SHP77 (cell line): ENCODE measurements around the gene ZNF620.
A peak's percentile ranks its signal among the peaks of the same experiment; 100 is the strongest.
"Not testable (repeated sequence)": the region's sequence is repeated elsewhere in the genome, so short reads cannot be mapped to it uniquely, and the experiment has no call there.

ENCODE experiments used
- DNase-seq, 2 experiments: peaks; one replicate each; lab custom pipeline; 2025; lab: John Stamatoyannopoulos, UW

ZNF620 gene

DNA sequence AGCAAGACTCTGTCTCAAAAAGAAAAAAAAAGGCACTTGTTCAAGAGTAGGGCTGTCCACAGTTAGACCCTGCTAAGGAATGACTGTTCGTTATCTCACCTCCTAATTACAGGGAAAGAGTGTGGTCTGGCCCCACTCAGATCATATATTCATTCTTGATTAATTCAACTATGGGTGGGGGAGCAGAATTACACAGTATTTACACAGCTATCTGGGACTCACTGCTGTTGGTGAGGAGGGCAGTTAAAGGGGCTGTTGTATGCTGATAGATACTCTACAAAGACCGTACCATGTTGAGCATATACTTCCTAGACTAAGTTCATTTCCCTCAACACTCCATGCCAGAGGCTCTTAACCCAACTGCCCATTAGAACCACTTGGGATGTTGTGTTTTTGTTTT, 3.8 kb upstream of the ZNF620 start:
- no peak for DNase-seq

DNA sequence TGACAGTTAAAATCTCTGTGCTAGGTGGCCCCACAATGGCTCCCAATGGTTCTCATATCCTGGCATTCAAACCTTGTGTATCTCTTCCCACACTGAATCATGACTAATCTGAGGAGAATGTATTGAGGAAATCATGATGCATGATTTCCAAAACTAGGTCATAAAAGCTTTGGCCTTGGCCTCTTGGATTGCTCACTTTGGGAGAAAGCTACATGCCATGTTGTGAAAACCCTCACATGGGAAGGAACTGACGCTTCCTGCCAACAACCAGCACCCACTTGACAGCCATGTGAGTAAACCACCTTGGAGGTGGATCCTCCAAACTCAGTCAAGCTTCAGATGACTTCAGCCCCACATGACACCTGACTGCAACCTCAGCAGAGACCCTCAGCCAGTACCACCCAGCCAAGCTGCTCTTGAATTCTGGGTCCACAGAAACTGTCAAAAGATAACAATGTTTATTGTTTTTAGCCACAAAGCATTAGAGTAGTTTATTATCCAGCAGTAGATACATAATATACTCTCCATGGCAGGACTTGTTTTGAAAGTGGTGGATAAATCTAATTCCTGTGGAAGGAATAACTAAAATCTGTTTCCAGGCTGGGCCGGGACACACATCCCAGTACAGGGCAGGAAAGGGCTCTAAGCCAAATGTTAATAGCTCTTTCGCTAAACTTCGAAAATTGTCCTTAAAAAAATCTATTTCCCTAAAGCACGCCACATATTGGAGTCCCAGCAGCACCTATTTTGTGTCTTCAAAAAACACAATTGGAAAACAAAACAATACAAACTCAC, 1.0 kb upstream of the ZNF620 start:
- no peak for DNase-seq

DNA sequence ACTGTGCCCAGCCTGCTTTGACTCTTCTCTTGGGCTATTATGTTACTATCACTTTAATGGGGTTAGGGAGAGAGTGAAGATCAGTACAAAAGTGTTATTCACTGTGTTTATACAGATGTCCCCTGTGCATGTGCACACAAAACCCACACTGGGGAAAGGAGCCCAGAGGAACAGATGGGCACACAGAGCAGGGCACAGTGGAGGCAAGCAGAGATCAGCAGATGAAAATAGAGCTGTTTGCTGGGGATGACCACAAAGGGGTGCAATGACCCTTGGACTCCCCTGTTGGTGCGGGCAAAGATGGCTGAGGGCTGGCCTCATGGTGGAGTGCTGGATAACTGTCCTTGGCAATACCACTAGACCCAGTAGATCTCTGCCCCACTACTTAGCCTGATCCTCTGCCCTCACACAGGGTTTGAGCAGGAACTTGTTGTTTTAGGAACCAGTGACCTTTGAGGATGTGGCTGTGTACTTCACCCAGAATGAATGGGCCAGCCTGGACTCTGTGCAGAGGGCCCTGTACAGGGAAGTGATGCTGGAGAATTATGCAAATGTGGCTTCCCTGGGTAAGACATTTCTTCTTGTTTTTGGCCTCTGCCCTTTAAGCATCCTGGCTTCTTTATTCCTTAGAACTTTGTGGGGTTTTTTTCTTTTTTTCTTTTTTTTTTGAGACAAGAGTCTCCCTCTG, 5.3 kb downstream of the ZNF620 start:
- no peak for DNase-seq

DNA sequence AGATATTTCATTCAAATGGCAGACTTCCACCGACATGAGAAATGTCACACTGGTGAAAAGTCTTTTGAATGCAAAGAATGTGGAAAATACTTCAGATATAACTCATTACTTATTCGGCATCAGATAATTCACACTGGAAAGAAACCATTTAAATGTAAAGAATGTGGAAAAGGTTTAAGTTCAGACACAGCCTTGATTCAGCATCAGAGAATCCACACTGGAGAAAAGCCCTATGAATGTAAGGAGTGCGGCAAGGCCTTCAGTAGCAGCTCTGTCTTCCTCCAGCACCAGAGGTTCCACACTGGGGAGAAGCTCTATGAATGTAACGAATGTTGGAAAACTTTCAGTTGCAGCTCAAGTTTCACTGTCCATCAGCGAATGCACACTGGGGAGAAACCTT, 10.4 kb downstream of the ZNF620 start:
- no peak for DNase-seq

DNA sequence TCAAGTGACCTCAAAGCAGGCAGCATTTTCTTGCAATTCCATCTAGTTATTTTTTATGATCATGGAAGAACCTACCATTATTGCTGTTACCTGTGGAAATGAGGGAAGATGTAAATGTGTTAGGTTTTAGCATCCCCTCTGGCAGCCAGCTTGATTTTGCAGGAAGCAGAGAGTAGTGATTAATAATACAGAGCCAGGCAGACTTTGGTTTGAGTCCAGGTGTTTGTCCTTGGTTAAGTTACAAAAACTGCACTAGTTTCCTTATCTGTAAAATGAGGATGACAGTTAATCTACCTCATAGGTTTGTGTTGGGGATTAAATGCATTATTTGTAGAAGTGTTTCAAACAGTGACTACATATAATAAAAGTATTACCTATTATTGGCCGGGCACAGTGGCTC, 12.2 kb downstream of the ZNF620 start:
- no peak for DNase-seq

DNA sequence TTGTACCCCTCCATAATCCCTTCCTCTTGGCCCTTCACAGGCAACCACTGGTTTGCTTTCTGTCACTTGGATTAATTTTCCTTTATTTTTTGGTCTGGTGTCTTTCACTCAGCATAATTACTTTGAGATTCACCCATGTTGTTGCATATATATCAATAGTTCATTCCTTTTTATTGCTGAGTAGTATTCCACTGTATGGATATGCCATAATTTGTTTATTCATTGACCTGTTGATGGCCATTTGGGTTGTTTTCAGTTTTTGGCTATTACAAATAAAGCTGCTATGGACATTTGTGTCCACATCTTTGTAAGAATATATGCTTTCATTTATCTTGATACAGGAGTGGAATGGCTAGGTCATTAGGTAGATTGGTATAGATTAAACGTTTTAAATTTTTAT, 13.0 kb downstream of the ZNF620 start:
- DNase-seq, result no peak

DNA sequence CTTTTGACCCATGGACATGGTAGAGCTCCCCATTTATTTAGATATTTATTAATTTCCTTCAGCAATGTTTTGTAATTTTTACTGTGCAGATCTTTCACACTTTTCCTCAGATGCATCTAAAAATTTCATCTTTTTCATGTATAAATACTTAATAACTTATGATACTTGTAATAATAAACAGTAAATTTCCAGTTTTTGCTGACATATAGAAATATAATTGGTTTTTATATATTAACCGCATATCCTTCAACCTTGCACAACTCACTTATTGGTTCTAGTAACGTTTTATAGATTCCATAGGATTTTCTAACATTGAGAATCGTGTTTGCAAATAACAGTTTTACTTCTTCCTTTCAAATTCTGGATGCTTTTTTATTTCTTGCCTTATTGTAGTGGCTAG, 15.4 kb downstream of the ZNF620 start:
- DNase-seq, result no peak

DNA sequence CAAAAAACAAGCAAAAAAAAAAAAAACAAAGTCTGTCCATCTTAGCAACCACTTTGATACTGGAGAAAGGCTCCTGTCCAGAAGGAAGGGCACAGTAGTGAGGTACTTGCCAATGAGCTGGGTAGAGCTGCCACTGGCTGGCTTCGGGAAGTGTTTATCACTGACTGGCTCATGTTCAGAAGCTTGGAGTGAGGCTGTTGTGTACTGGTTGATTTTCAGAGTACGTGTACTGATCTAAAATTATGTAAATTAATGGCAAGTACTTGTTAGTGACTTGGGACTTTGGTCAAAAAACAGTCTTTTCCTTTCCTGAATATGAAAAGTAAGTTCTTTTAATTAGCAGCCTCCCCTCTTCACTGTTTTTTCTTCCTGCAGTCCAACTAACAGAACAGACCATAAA, 17.9 kb downstream of the ZNF620 start:
- no peak for DNase-seq

DNA sequence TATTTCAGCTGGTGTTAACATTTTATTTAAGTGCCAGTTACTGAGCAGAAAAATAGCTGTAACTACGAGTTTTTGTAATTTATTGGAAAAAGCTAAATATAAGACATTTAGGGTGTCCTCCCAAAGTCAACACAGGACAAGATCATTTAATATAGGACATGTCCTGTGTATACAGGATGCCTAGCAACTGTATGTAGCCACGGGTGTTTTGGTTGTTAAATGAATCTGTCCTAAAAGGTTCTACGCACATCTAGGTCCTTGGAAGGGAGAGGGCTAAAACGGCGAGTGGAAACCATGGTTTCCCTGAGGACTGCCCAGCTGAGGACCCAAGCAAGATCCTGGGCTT, 18.4 kb downstream of the ZNF620 start:
- DNase-seq, result no peak

DNA sequence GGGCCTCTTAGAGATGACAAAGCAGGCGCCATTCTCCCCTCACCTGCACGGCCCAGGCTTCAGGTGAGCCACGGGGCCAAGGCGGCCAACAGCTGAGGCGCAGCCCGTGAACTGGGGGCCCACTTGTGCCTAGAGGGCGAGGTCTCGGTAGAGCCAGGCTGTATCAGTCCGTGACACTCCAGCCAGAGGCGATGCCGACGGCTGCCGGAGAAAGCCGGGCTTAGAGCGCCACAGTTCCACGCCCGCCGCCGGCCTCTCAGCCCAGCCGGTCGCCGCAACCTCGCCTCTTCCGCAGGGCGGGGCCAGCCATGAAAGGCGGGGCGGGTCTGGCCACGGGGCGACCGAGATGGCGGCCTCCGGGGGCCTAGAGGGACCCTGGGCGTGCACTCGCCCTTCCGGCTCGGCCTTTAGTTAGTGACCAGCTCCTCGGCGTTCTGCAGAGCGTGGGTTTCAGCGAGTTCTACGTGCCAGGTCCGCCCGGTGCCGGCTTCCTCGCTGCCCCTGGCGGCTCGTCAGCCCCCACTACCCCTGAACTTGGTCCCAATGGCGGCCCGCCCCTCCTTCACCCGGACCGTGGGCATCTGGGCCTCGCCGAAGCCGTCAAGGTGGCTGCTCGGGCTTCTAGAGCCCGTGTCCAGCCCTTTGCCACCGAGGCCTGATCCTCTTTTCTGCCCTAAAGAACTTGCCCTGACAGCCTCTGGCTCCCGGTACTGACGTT, 18.9 kb downstream of the ZNF620 start, which contains the start of gene ZNF621:
TSS of gene ZNF621 (plus strand) at position 393 of the 718 bp plus-strand sequence. CDS start 881 bp downstream, outside the sequence.
- DNase-seq, result peak; percentile 59 to 80

DNA sequence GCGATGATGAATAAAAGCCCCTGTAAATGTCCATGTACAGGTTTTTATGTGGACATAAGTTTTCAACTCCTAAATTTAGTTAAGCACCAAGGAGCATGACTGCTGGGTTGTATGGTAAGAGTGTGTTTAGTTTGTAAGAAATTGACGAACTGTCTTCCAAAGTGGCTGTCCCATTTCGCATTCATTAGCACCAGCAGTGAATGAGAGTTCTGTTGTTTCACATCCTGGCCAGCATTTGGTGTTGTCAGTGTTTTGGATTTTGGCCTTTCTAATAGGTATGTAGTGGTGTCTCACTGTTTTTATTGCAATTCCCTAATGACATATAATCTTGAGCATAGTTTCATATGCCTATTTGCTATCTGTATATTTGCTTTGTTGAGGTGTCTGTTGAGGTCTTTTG, 22.6 kb downstream of the ZNF620 start:
- no peak for DNase-seq

DNA sequence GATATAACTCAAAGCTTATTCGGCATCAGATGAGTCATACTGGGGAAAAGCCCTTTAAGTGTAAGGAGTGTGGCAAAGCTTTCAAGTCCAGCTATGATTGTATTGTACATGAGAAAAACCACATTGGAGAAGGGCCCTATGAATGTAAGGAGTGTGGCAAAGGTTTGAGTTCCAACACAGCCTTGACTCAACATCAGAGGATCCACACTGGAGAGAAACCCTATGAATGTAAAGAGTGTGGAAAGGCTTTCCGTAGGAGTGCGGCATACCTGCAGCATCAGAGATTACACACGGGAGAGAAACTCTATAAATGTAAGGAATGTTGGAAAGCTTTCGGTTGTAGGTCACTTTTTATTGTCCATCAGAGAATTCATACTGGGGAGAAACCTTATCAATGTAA, 26.4 kb downstream of the ZNF620 start:
- no peak for DNase-seq

DNA sequence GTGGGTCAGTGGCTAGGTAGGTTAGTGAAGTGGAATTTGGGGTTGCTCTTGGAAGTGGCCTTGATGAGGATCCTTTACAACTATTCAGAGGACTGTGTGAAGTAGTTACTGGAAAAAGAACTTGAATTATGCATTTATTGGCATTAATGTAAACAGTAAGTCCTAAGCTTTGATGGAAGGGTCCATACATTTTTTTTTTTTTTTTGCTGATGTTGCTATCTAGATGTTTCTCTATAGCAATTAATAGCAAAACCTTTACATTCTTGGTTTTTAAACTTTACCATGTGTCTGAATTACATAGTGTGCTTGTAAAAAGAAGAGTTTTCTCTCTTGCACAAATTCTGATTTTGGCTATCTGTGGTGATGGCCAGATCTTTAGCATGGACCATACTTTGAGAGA, 28.4 kb downstream of the ZNF620 start:
- DNase-seq, result no peak

DNA sequence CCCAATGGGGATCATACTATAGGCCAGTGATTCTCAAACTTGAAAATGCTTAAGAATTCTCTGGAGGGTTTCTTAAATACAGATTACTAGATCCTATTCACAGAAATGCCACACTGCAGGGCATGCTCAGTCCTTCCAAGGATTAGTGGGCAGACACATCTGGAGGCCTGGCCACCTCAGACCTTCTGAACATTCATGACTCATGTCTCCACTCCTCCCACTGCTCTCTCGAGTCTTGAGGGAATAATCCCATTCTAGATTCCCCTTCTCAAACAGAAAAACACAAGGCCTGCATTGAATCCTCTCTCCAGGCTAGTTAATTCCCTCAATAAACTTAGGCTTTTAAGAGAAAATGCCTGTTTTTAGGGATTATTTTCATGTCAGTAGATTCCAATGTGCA, 41.0 kb downstream of the ZNF620 start:
- DNase-seq, result no peak

DNA sequence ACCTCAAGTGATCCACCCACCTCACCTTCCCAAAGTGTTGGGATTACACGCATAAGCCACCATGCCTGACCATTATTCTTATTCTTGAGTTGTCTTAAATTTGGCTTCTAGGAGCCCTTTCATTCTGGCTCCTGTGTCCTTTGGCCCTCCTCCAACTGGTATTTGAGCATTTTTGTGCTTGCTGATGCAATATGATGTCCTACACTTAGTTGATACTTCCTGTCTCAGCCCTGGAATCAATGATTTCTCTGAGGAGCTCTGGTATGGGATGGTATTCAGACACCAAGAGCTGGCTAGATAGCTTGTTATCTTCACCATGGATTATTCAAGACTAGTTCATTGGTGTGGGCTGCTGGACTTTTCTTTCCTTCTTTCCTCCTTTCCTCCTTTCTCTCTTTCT, 44.3 kb downstream of the ZNF620 start:
- DNase-seq, result no peak

DNA sequence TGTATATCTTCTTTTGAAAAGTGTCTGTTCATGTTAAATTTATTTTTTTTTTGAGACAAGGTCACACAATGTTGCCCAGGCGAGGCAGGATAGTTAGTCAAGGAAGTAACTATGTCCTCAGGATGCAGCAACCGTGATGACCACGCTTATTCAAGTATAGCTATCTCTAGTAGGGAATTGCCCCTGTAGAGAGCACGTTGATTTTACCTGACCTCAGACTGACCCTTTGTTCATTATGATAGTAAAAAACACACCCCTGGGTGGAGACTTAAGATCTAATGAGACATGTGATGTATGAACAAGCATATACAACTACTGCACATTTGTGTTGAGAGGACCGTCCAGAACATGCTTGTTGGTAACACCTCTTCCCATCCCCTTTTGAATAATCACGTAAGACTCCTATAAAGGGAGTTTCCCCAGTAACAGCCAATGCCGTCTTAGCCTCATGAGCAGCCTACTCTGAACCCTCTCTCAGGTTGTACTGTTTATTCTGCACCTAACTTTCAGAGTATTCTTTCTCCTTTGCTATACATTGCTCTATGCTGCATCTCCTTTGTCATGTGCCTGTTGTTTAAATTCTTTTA, 51.8 kb downstream of the ZNF620 start:
- DNase-seq, result no peak

DNA sequence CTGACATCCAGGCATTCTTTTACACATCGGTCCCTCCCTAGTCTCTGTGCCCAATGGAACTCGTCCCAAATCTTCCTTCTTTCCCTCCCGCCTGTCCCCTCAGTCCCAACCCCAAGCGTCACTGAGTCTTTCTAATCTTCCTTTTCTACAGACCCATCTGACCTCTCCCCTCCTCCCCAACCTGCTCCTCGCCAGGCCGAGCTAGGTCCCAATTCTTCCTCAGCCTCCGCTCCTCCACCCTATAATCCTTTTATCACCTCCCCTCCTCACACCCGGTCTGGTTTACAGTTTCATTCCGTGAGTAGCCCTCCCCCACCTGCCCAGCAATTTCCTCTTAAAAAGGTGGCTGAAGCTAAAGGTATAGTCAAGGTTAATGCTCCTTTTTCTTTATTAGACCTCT, 56.6 kb downstream of the ZNF620 start:
- DNase-seq, result not testable (repeated sequence)

DNA sequence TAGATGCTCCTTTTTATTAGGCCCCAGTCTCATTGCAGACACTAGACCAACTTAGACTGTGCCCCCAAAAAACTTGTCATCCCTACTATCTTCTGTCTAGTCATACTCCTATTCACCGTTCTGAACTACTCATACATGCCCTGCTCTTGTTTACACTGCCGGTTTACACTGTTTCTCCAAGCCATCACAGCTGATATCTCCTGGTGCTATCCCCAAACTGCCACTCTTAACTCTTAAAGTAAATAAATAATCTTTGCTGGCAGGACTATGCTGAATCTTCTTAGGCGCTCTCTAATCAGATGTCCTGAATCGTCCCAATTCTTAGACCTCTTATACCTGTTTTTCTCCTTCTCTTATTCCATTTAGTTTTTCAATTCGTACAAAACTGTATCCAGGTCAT, 59.8 kb downstream of the ZNF620 start:
- DNase-seq, result not testable (repeated sequence)

DNA sequence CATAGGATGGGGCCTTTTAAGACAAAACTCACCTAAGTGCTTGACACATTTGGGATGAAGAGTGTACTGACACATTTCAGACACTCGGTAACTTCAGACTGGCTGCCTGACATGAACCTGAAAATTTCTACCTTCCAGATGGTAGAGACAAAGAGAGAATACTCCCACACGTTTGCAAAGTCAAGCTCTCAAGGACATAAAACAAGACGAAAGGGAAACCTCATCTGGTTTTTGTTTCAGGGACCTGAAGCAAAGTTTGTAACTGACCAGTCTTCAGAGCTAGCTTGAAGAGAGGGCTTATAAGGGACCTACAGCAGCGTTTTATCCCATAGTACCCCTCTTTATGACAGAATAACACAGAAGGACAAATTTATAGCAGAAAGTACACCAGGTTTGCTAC, 60.9 kb downstream of the ZNF620 start:
- no peak for DNase-seq
